GM23338 (cell line): Measurements from ENCODE around the gene RAC2. TPM values are rescaled to one million over a fixed set of nuclear protein-coding genes. Genes with fewer than 3 reads are reported as not detected.

Source experiments
- CREB1 ChIP-seq: fragments of 250-450 bp; sonication (Bioruptor Pico); IDR thresholded peaks from 2 replicates; pipeline ENCODE4 v1.5.0; 2020; ENCODE audit warnings: low read depth, mild to moderate bottlenecking, moderate library complexity
- EZH2 ChIP-seq: fragments of 200-600 bp; sonication (generic); IDR thresholded peaks from one replicate; pipeline ENCODE4 v1.8.0; 2017; ENCODE audit warnings: antibody characterized with exemption, mild to moderate bottlenecking, low read depth; ENCODE audit not compliant: unreplicated experiment
- REST ChIP-seq: IDR thresholded peaks from one replicate; pipeline ENCODE4 v1.6.1; 2018; ENCODE audit warnings: antibody characterized with exemption; ENCODE audit not compliant: unreplicated experiment
- ZNF462 ChIP-seq: fragments of 250-450 bp; sonication (Bioruptor Pico); IDR thresholded peaks from 2 replicates; pipeline ENCODE4 v1.5.0; 2020; ENCODE audit warnings: mild to moderate bottlenecking, moderate library complexity
- polyA plus RNA-seq: library from polyadenylated mRNA; unstranded; fragments of >200 nt; fragmentation: Nextera tagmentation; extraction: Ambion mirVana; gene quantifications from 2 replicates; pipeline ENCODE4 v1.2.1, GENCODE V29; 2016
- total RNA-seq: library from RNA; depleted of rRNA; stranded (reverse); fragments of >200 nt; shearing (Covaris generic); gene quantifications from 2 replicates; pipeline ENCODE4 v1.2.3, GENCODE V29; 2014

RAC2 gene
- total and polyA plus RNA-seq, 2 experiments from 2014 or later: 2.4 to 2.7 TPM

GRCh38 chr22:37209140-37209845, 34.8 kb downstream of the RAC2 start (continued):
- TF ChIP-seq REST (no peak), ZNF462 (CRISPR knock-in tag) (no peak), EZH2 (no peak), CREB1 (no peak)
